ENCODE measurements around the gene GALC.

GALC gene

DNA sequence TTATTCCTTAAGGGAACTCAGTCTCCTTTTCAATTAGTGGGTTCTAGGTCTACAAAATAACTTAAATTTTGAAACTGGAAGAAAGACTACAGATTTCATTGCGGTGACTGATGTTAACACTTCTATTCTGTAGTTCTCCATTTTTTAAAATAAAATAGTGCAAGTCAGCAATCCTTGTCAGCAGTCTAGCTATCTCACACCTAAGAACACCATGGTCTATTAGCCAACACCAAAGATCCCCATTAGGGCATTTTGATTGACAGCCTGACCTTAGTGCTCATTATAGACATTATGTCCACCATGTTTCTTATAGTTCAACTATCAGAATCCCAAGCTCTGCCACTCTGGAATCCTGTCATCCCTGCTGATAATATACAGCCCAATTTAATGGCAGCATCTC, 39.4 kb upstream of the GALC start:
- H3K4me3 ChIP-seq (ENCODE audit: low read length, poor library complexity, severe bottlenecking), result no peak overlapping the region
- no peaks in the 10 kb centered on the region for H3K27me3 ChIP-seq (ENCODE audit: insufficient read depth, low read length, poor library complexity, severe bottlenecking)
- H3K4me1 ChIP-seq (ENCODE audit: insufficient read depth, low read length, poor library complexity, severe bottlenecking), result peaks cover 12% of the 10 kb centered on the region
- no peaks in the 10 kb centered on the region for H3K79me2 ChIP-seq (ENCODE audit: insufficient read depth, low read length)
- no peak overlapping the region for H3K9ac ChIP-seq (ENCODE audit: low read depth, low read length, poor library complexity, severe bottlenecking)
- H4K20me1 ChIP-seq (ENCODE audit: insufficient read depth, low read length, poor library complexity, severe bottlenecking), result no peaks in the 10 kb centered on the region
- H3K4me2 ChIP-seq (ENCODE audit: low read depth, low read length, poor library complexity, severe bottlenecking), result no peak overlapping the region
- no peak overlapping the region for H2AFZ ChIP-seq (ENCODE audit: low read length)
- no peak for TF ChIP-seq EZH2phosphoT487 (IDR thresholded peaks at IDR 0.05; ENCODE audit: borderline replicate concordance)
- TF ChIP-seq, protein P1, sequence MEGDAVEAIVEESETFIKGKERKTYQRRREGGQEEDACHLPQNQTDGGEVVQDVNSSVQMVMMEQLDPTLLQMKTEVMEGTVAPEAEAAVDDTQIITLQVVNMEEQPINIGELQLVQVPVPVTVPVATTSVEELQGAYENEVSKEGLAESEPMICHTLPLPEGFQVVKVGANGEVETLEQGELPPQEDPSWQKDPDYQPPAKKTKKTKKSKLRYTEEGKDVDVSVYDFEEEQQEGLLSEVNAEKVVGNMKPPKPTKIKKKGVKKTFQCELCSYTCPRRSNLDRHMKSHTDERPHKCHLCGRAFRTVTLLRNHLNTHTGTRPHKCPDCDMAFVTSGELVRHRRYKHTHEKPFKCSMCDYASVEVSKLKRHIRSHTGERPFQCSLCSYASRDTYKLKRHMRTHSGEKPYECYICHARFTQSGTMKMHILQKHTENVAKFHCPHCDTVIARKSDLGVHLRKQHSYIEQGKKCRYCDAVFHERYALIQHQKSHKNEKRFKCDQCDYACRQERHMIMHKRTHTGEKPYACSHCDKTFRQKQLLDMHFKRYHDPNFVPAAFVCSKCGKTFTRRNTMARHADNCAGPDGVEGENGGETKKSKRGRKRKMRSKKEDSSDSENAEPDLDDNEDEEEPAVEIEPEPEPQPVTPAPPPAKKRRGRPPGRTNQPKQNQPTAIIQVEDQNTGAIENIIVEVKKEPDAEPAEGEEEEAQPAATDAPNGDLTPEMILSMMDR (conservative IDR thresholded peaks at IDR 0.05; ENCODE audit: low read length), result no peak
- no peaks in the 10 kb centered on the region for H3K9me2 ChIP-seq (replicated peaks; ENCODE audit: low read depth, low read length)
- no peaks in the 10 kb centered on the region for H3K9me3 ChIP-seq (ENCODE audit: insufficient read depth, low read depth, low read length)
- H3K36me3 ChIP-seq (ENCODE audit: insufficient read depth, low read length), result no peaks in the 10 kb centered on the region
- H3F3A ChIP-seq (ENCODE audit: low read depth), result no peaks in the 10 kb centered on the region

DNA sequence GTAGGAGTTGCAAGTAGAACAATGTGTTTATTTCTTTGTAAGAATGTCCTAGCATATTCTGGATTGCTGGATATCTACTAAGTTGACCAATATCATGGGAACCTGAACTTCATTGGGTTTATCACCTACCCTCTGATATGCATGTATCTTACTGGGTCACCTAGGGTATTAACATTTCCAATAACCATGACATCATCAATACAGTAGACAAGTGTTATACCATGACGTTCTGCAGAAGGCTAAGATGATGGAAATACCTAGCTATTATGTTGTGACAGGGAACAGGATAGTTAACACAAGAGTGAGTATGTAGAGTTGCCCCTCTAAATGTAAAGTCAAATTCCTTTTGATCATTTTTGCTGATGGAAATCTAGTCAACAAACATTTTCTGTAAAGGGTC, 37.9 kb upstream of the GALC start:
- no peak for TF ChIP-seq EZH2phosphoT487 (IDR thresholded peaks at IDR 0.05; ENCODE audit: borderline replicate concordance)
- TF ChIP-seq, protein P1 (conservative IDR thresholded peaks at IDR 0.05; ENCODE audit: low read length), result no peak
- Histone ChIP-seq H2AFZ (ENCODE audit: low read length) (no peak overlapping the region), H3K9ac (ENCODE audit: low read depth, low read length, poor library complexity, severe bottlenecking) (no peak overlapping the region), H3K9me3 (ENCODE audit: insufficient read depth, low read depth, low read length) (no peaks in the 10 kb centered on the region), H3K36me3 (ENCODE audit: insufficient read depth, low read length) (no peaks in the 10 kb centered on the region), H3K27me3 (ENCODE audit: insufficient read depth, low read length, poor library complexity, severe bottlenecking) (no peaks in the 10 kb centered on the region), H3K79me2 (ENCODE audit: insufficient read depth, low read length) (no peaks in the 10 kb centered on the region), H4K20me1 (ENCODE audit: insufficient read depth, low read length, poor library complexity, severe bottlenecking) (no peaks in the 10 kb centered on the region), H3K9me2 (replicated peaks; ENCODE audit: low read depth, low read length) (no peaks in the 10 kb centered on the region), H3F3A (ENCODE audit: low read depth) (no peaks in the 10 kb centered on the region), H3K4me2 (ENCODE audit: low read depth, low read length, poor library complexity, severe bottlenecking) (no peak overlapping the region), H3K4me1 (ENCODE audit: insufficient read depth, low read length, poor library complexity, severe bottlenecking) (peaks cover 24% of the 10 kb centered on the region), H3K4me3 (ENCODE audit: low read length, poor library complexity, severe bottlenecking) (no peak overlapping the region)

DNA sequence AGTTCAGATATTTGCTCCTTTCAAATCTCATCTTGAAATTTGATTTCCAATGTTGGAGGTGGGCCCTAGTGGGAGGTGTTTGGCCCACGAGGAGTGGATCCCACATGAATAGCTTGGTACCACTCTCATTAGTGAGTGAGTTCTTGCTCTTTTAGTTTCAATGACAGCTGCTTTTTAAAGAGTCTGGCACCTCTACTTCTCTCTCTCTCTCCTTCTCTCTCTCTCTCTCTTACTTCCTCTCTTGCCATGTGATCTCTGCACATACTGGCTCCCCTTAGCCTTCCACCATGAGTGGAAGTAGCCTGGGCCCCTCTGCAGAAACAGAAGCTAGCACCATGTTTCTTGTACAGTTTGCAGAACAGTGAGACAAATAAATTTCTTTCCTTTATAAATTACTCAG, 37.1 kb upstream of the GALC start:
- H3K79me2 ChIP-seq (ENCODE audit: insufficient read depth, low read length), result no peaks in the 10 kb centered on the region
- no peaks in the 10 kb centered on the region for H3K36me3 ChIP-seq (ENCODE audit: insufficient read depth, low read length)
- no peaks in the 10 kb centered on the region for H3F3A ChIP-seq (ENCODE audit: low read depth)
- H3K27me3 ChIP-seq (ENCODE audit: insufficient read depth, low read length, poor library complexity, severe bottlenecking), result no peaks in the 10 kb centered on the region
- TF ChIP-seq EZH2phosphoT487 (IDR thresholded peaks at IDR 0.05; ENCODE audit: borderline replicate concordance), result no peak
- TF ChIP-seq, protein P1 (conservative IDR thresholded peaks at IDR 0.05; ENCODE audit: low read length), result no peak
- H3K9me3 ChIP-seq (ENCODE audit: insufficient read depth, low read depth, low read length), result no peaks in the 10 kb centered on the region
- no peaks in the 10 kb centered on the region for H4K20me1 ChIP-seq (ENCODE audit: insufficient read depth, low read length, poor library complexity, severe bottlenecking)
- no peak overlapping the region for H3K9ac ChIP-seq (ENCODE audit: low read depth, low read length, poor library complexity, severe bottlenecking)
- H3K9me2 ChIP-seq (replicated peaks; ENCODE audit: low read depth, low read length), result no peaks in the 10 kb centered on the region
- peaks cover 24% of the 10 kb centered on the region for H3K4me1 ChIP-seq (ENCODE audit: insufficient read depth, low read length, poor library complexity, severe bottlenecking)
- peak overlapping the region; percentile 18 for H3K4me2 ChIP-seq (ENCODE audit: low read depth, low read length, poor library complexity, severe bottlenecking)
- no peak overlapping the region for H3K4me3 ChIP-seq (ENCODE audit: low read length, poor library complexity, severe bottlenecking)
- H2AFZ ChIP-seq (ENCODE audit: low read length), result peak overlapping the region; percentile 34
